Hepatocyte (in vitro differentiated cells): ENCODE results near the gene ACSM2A.
"Not testable (repeated sequence)": the region's sequence is repeated elsewhere in the genome, so short reads cannot be mapped to it uniquely, and the experiment has no call there.

Experiments used
- EZH2phosphoT487 ChIP-seq: fragments of 200-600 bp; sonication (generic); IDR thresholded peaks from one replicate; pipeline ENCODE4 v1.6.1; 2018; ENCODE audit warnings: antibody characterized with exemption, mild to moderate bottlenecking, low read depth, moderate library complexity; ENCODE audit not compliant: unreplicated experiment, severe bottlenecking
- TF ChIP-seq, protein P1 (sequence below): fragments of 200-600 bp; sonication (generic); IDR thresholded peaks from 2 replicates; pipeline ENCODE4 v1.5.1; 2016; ENCODE audit warnings: antibody characterized with exemption, mild to moderate bottlenecking; ENCODE audit not compliant: poor library complexity

DNA sequence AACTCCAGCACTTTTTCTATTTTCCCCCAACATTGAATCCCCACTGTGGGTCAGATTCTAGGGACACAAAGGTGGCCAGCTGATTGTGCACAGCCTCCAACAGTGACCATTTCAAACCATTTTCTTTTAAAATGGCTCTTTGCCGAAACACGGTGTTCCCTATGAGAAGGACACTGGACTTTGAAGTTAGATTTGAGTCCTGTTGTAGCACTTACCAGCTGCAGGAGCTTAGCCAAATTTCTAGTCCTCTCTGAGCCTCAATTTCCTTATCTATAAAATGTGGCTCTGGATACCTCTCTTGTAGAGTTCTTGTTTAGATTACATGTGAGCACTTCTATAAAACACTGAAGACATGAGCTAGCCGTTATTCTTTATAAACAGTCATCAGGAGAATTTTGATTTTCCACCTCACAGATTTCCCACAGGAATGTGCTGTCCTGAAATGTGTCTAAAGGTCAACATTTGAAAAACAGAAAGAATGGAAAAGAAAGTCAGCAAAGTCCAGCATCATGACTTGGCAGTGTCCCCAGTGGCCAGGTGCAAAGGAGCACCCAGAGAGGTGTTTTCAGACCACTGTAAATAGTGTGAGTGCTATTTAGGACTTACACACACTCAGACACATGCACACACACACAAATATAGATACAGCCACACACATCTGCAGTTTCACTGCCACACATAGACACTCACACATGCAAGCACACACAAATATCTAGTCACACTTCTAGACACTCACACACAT lies 4.5 kb upstream of the ACSM2A start:
- TF ChIP-seq EZH2phosphoT487 = not testable (repeated sequence)
- TF ChIP-seq, protein P1, sequence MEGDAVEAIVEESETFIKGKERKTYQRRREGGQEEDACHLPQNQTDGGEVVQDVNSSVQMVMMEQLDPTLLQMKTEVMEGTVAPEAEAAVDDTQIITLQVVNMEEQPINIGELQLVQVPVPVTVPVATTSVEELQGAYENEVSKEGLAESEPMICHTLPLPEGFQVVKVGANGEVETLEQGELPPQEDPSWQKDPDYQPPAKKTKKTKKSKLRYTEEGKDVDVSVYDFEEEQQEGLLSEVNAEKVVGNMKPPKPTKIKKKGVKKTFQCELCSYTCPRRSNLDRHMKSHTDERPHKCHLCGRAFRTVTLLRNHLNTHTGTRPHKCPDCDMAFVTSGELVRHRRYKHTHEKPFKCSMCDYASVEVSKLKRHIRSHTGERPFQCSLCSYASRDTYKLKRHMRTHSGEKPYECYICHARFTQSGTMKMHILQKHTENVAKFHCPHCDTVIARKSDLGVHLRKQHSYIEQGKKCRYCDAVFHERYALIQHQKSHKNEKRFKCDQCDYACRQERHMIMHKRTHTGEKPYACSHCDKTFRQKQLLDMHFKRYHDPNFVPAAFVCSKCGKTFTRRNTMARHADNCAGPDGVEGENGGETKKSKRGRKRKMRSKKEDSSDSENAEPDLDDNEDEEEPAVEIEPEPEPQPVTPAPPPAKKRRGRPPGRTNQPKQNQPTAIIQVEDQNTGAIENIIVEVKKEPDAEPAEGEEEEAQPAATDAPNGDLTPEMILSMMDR = not testable (repeated sequence)
